OCI-LY7 (cell line): ENCODE data around the gene PAPLN. TPM values are rescaled to one million over a fixed set of nuclear protein-coding genes. Genes with fewer than 3 reads are reported as not detected.

Experiments
- BruUV-seq: library from RNA; stranded (reverse); fragments of 400-500 nt; replicated peaks from 2 replicates; lab custom pipeline; 2021; lab: Mats Ljungman, UMichigan
- CTCF ChIA-PET: fragments of 300-600 bp; sonication (Branson Sonifier 250); formaldehyde crosslinking; loops from one replicate; lab custom pipeline; 2022; ENCODE audit warnings: antibody characterized with exemption; ENCODE audit not compliant: unreplicated experiment; lab: Charles Lee
- POLR2A ChIA-PET: fragments of 300-600 bp; sonication (Branson Sonifier 250); formaldehyde crosslinking; loops from one replicate; lab custom pipeline; 2022; ENCODE audit warnings: antibody characterized with exemption; lab: Charles Lee
- DNase-seq: peaks from one replicate; pipeline ENCODE4 v3.0.0-alpha.2; 2015; ENCODE audit warnings: low spot score
- H2AFZ ChIP-seq: fragments of 200-600 bp; sonication (generic), shearing (Covaris generic); 2 replicates; pipeline ENCODE4 v1.6.1; 2014; ENCODE audit warnings: mild to moderate bottlenecking, antibody characterized with exemption, low read length, moderate library complexity
- H3K27ac ChIP-seq: fragments of 200-600 bp; sonication (generic); 2 replicates; pipeline ENCODE4 v1.5.1; 2014; ENCODE audit warnings: mixed run types, low read depth, mild to moderate bottlenecking, moderate library complexity, low read length, inconsistent platforms; ENCODE audit not compliant: poor library complexity, severe bottlenecking
- H3K36me3 ChIP-seq: fragments of 200-600 bp; sonication (generic); 2 replicates; pipeline ENCODE4 v1.6.1; 2014; ENCODE audit warnings: mild to moderate bottlenecking, antibody characterized with exemption, low read length, moderate library complexity, mixed read lengths; ENCODE audit not compliant: insufficient read depth
- H3K4me1 ChIP-seq: fragments of 200-600 bp; sonication (generic); 2 replicates; pipeline ENCODE4 v1.5.1; 2014; ENCODE audit warnings: mild to moderate bottlenecking, low read length; ENCODE audit not compliant: insufficient read depth, poor library complexity, severe bottlenecking
- H3K4me2 ChIP-seq: fragments of 200-600 bp; sonication (generic); 2 replicates; pipeline ENCODE4 v1.6.1; 2014; ENCODE audit warnings: mild to moderate bottlenecking, low read length
- H3K4me3 ChIP-seq: fragments of 200-600 bp; sonication (generic); 2 replicates; pipeline ENCODE4 v1.5.1; 2014; ENCODE audit warnings: mild to moderate bottlenecking, low read depth, low read length; ENCODE audit not compliant: poor library complexity, severe bottlenecking
- H3K79me2 ChIP-seq: fragments of 200-600 bp; sonication (generic); 2 replicates; pipeline ENCODE4 v1.6.1; 2016; ENCODE audit warnings: low read depth, mild to moderate bottlenecking, low read length, moderate library complexity, mixed read lengths; ENCODE audit not compliant: insufficient read depth
- H3K9me2 ChIP-seq: fragments of 200-600 bp; sonication (generic); 2 replicates; pipeline ENCODE4 v1.6.1; 2016; ENCODE audit warnings: mild to moderate bottlenecking, low read length, mixed read lengths; ENCODE audit not compliant: insufficient read depth
- H3K9me3 ChIP-seq: fragments of 200-600 bp; sonication (generic); 2 replicates; pipeline ENCODE4 v1.6.1; 2014; ENCODE audit warnings: mild to moderate bottlenecking, mixed run types, low read length, mixed read lengths
- H4K20me1 ChIP-seq: fragments of 200-600 bp; sonication (generic); 2 replicates; pipeline ENCODE4 v1.6.1; 2014; ENCODE audit warnings: mild to moderate bottlenecking, antibody characterized with exemption, low read length, moderate library complexity, mixed read lengths; ENCODE audit not compliant: insufficient read depth
- EZH2phosphoT487 ChIP-seq: fragments of 200-600 bp; sonication (generic); IDR thresholded peaks from 2 replicates; pipeline ENCODE4 v1.6.1; 2018; ENCODE audit warnings: low read depth, borderline replicate concordance, mild to moderate bottlenecking, mixed run types, antibody characterized with exemption, low read length, moderate library complexity, mixed read lengths
- intact Hi-C: fragments of 100-400 bp; cut with micrococcal nuclease; formaldehyde crosslinking; loops from one replicate; pipeline ENCODE4 v1.10.0; 2022; ENCODE audit not compliant: unreplicated experiment
- total RNA-seq, 2 experiments: library from RNA; depleted of rRNA in 1 of 2; stranded (reverse); fragments of >200 nt in 1 of 2; shearing (Covaris generic) in 1 of 2; gene quantifications; 2 replicates each; pipeline ENCODE4 v1.2.3, GENCODE V29; 2014 to 2022
- TF ChIP-seq, protein P1 (sequence below): fragments of 200-600 bp; sonication (generic); conservative IDR thresholded peaks from 2 replicates; pipeline ENCODE4 v1.5.1; 2014; ENCODE audit warnings: mild to moderate bottlenecking, antibody characterized with exemption, low read length, moderate library complexity, mixed read lengths

PAPLN gene
- total RNA-seq, 2 experiments from 2014 or later = 4.0 to 9.0 TPM

DNA sequence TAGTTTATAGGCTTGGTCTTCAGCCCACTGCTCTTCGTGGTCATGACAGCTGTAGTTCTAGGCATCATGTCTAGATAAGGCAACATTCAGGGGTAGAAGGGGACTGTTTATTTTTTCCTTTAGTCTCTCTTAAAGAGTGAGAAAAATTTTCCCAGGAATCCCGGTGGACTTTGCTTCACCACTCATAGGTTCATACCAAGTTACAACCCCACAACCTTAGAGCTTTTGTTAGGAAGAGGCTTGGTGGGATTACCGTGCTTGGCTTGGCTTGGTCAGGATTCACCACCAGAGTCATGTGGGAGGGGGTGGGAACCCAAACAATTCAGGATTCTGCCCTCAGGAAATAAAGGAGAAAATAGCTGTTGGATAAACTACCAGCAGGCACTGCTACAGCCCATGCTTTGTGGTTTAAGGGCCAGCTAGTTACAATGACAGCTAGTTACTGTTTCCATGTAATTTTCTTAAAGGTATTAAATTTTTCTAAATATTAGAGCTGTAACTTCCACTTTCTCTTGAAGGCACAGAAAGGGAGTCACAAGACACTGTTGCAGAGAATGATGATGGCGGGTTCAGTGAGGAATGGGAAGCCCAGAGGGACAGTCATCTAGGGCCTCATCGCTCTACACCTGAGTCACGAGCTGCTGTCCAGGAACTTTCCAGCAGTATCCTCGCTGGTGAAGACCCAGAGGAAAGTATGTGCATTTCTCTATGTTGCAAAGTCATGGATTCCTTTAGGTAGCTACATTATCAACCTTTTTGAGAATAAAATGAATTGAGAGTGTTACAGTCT lies 25.9 kb upstream of the PAPLN start:
- CTCF ChIA-PET = no interaction called here
- Histone ChIP-seq H4K20me1 (no peaks in the 10 kb centered on the region), H3K4me2 (no peak overlapping the region), H3K79me2 (no peaks in the 10 kb centered on the region), H3K27ac (no peak overlapping the region), H2AFZ (no peak overlapping the region), H3K36me3 (peaks cover 69% of the 10 kb centered on the region), H3K4me1 (no peaks in the 10 kb centered on the region), H3K9me3 (peaks cover 20% of the 10 kb centered on the region), H3K4me3 (no peak overlapping the region), H3K9me2 (no peaks in the 10 kb centered on the region)
- BruUV-seq = no TSS peak
- POLR2A ChIA-PET = interaction anchor here (0.5 to 0.9 kb wide), 3 partner anchors 12 to 289 kb away, joined by 3 to 4 read pairs (median 3); no protein-coding TSS in a partner anchor
- DNase-seq = no peak
- TF ChIP-seq, protein P1, sequence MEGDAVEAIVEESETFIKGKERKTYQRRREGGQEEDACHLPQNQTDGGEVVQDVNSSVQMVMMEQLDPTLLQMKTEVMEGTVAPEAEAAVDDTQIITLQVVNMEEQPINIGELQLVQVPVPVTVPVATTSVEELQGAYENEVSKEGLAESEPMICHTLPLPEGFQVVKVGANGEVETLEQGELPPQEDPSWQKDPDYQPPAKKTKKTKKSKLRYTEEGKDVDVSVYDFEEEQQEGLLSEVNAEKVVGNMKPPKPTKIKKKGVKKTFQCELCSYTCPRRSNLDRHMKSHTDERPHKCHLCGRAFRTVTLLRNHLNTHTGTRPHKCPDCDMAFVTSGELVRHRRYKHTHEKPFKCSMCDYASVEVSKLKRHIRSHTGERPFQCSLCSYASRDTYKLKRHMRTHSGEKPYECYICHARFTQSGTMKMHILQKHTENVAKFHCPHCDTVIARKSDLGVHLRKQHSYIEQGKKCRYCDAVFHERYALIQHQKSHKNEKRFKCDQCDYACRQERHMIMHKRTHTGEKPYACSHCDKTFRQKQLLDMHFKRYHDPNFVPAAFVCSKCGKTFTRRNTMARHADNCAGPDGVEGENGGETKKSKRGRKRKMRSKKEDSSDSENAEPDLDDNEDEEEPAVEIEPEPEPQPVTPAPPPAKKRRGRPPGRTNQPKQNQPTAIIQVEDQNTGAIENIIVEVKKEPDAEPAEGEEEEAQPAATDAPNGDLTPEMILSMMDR = no peak
- TF ChIP-seq EZH2phosphoT487 = no peak
- intact Hi-C loops = no loop called here

DNA sequence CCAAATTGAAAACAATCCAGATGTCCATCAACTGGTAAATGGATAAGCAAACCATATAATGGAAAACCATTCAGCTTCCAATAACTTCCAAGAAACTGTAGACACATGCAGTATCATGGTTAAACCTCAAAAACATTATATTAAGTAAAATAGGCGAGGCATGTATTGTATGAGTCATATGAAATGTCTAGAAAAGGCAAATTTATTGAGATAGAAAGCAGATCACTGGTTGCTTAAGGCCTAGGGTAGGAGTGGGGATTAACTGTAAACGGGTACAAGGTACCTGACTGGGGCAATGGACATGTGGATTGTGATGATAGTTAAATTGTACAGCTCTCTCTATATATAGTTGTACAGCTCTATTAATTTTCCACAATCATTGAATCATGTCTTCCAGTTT lies 21.3 kb upstream of the PAPLN start:
- intact Hi-C loops = no loop called here
- Histone ChIP-seq H3K9me2 (no peaks in the 10 kb centered on the region), H3K79me2 (no peaks in the 10 kb centered on the region), H2AFZ (no peak overlapping the region), H3K4me3 (no peak overlapping the region), H3K4me1 (no peaks in the 10 kb centered on the region), H4K20me1 (no peaks in the 10 kb centered on the region), H3K27ac (no peak overlapping the region), H3K4me2 (no peak overlapping the region), H3K36me3 (peaks cover 69% of the 10 kb centered on the region), H3K9me3 (no peaks in the 10 kb centered on the region)
- no peak for TF ChIP-seq EZH2phosphoT487
- TF ChIP-seq, protein P1 = no peak
- no TSS peak for BruUV-seq
- POLR2A ChIA-PET = no interaction called here
- CTCF ChIA-PET = no interaction called here
- DNase-seq = no peak

DNA sequence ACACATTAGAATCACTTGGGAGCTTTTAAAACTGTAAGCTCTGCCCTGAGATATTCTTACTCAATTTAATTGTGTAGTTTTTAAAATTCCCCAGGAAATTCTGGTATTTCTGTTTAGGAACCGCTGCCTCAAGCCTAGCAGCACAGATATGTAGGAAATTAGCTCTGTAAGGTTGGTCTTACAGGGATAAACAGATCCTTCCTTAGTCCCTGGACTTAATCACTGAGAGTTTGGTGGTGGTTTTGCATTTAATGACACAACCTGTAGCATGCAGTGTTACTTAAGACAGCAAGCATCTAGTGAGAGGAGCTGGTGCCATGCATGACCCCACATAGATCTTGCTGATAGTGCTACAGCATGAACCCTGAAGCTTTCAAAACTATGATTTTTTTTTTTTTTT lies 19.9 kb upstream of the PAPLN start:
- Histone ChIP-seq H3K4me1 (no peaks in the 10 kb centered on the region), H3K4me2 (no peak overlapping the region), H2AFZ (no peak overlapping the region), H3K4me3 (no peak overlapping the region), H3K79me2 (no peaks in the 10 kb centered on the region), H4K20me1 (no peaks in the 10 kb centered on the region), H3K36me3 (peaks cover 64% of the 10 kb centered on the region), H3K9me2 (no peaks in the 10 kb centered on the region), H3K27ac (no peak overlapping the region), H3K9me3 (no peaks in the 10 kb centered on the region)
- DNase-seq = no peak
- intact Hi-C loops = no loop called here
- no TSS peak for BruUV-seq
- ChIA-PET POLR2A (interaction anchor here (0.7 kb wide), 1 partner anchor 99 kb away, joined by 4 read pairs; no protein-coding TSS in a partner anchor), CTCF (interaction anchor here (0.7 kb wide), 1 partner anchor 255 kb away, joined by 3 read pairs; no protein-coding TSS in a partner anchor)
- TF ChIP-seq, protein P1 = no peak
- TF ChIP-seq EZH2phosphoT487 = no peak
